Measurements from ENCODE around the gene S100A13. TPM values are rescaled to one million over a fixed set of nuclear protein-coding genes. Genes with fewer than 3 reads are reported as not detected.
"Not testable (repeated sequence)": the region's sequence is repeated elsewhere in the genome, so short reads cannot be mapped to it uniquely, and the experiment has no call there.

Gene S100A13
- total RNA-seq, 1 donor from 2014 or later, result 89.7 TPM

GRCh38 chr1:153670257-153670858 lies 43.1 kb upstream of the S100A13 start:
- no peak for TF ChIP-seq CTCF (IDR thresholded peaks at IDR 0.05)
- Histone ChIP-seq H3K27me3 (no peaks in the 10 kb centered on the region), H3K4me1 (peaks cover 0 to 8% of the 10 kb centered on the region in 2 donors), H3K4me3 (peak overlapping the region; percentile 79 to 81), H3K9me3 (no peaks in the 10 kb centered on the region), H3K27ac (peak overlapping the region; percentile 85 to 90), H3K36me3 (peaks cover 34 to 36% of the 10 kb centered on the region in 2 donors)
- no peak for DNase-seq (ENCODE audit: low spot score in 2 of 2)
- intact Hi-C loops (cut with DNase I), result loop anchor here (2.0 to 5.0 kb wide), 2 partner anchors 36 to 292 kb away; partner anchors contain the start of genes CHTOP and SLC39A1

- H3K4me1 ChIP-seq, result peaks cover 0 to 8% of the 10 kb centered on the region in 2 donors
- intact Hi-C loops (cut with DNase I), result loop anchor here (2.0 to 5.0 kb wide), 3 partner anchors 35 to 312 kb away; partner anchors contain the start of genes CHTOP, S100A9 and SLC39A1
- no peak for TF ChIP-seq CTCF (IDR thresholded peaks at IDR 0.05)
- no peak for DNase-seq (ENCODE audit: low spot score in 2 of 2)
- peak overlapping the region in 1 of 2 donors; percentile 85 for H3K27ac ChIP-seq
- H3K27me3 ChIP-seq, result no peaks in the 10 kb centered on the region
- no peaks in the 10 kb centered on the region for H3K9me3 ChIP-seq
- H3K36me3 ChIP-seq, result peaks cover 41 to 44% of the 10 kb centered on the region in 2 donors
- H3K4me3 ChIP-seq, result peak overlapping the region; percentile 79 to 81
Measured at GRCh38 chr1:153669606-153670005, 42.3 kb upstream of the S100A13 start.

- H3K27ac ChIP-seq; H3K9me3 ChIP-seq; DNase-seq (ENCODE audit: low spot score in 2 of 2); H3K27me3 ChIP-seq; H3K4me1 ChIP-seq; H3K4me3 ChIP-seq: not testable (repeated sequence)
- H3K36me3 ChIP-seq, result peaks cover 50 to 53% of the 10 kb centered on the region in 2 donors
- intact Hi-C loops (cut with DNase I), result loop anchor here (5.0 kb wide), 1 partner anchor 311 kb away; the partner anchor contains the start of gene S100A9
Measured at GRCh38 chr1:153668672-153669071, 41.4 kb upstream of the S100A13 start.

GRCh38 chr1:153667439-153667838 lies 40.1 kb upstream of the S100A13 start:
- no peak for DNase-seq (ENCODE audit: low spot score in 2 of 2)
- no peaks in the 10 kb centered on the region for H3K9me3 ChIP-seq
- no peak for TF ChIP-seq CTCF (IDR thresholded peaks at IDR 0.05)
- peaks cover 61 to 66% of the 10 kb centered on the region in 2 donors for H3K36me3 ChIP-seq
- no peaks in the 10 kb centered on the region for H3K27me3 ChIP-seq
- H3K4me1 ChIP-seq, result peaks cover 0 to 8% of the 10 kb centered on the region in 2 donors
- H3K4me3 ChIP-seq, result no peak overlapping the region
- intact Hi-C loops (cut with DNase I), result loop anchor here (5.0 kb wide), 1 partner anchor 310 kb away; the partner anchor contains the start of gene S100A9
- H3K27ac ChIP-seq, result no peak overlapping the region

GRCh38 chr1:153663211-153663610 lies 35.9 kb upstream of the S100A13 start:
- no peak for DNase-seq (ENCODE audit: low spot score in 2 of 2)
- Histone ChIP-seq H3K27ac (no peak overlapping the region), H3K27me3 (no peaks in the 10 kb centered on the region), H3K4me3 (no peak overlapping the region), H3K9me3 (no peaks in the 10 kb centered on the region), H3K4me1 (peaks cover 0 to 4% of the 10 kb centered on the region in 2 donors), H3K36me3 (peaks cover 74 to 76% of the 10 kb centered on the region in 2 donors)
- intact Hi-C loops (cut with DNase I), result loop anchor here (5.0 kb wide), 1 partner anchor 91 kb away; no protein-coding TSS in a partner anchor
- no peak for TF ChIP-seq CTCF (IDR thresholded peaks at IDR 0.05)

GRCh38 chr1:153662269-153662668 lies 35.0 kb upstream of the S100A13 start:
- no peak for DNase-seq (ENCODE audit: low spot score in 2 of 2)

More at GRCh38 chr1:153662269-153662668, 35.0 kb upstream of the S100A13 start:
- Histone ChIP-seq H3K4me1 (peaks cover 0 to 7% of the 10 kb centered on the region in 2 donors), H3K27me3 (no peaks in the 10 kb centered on the region), H3K36me3 (peaks cover 66% of the 10 kb centered on the region in 2 donors), H3K4me3 (no peak overlapping the region), H3K9me3 (no peaks in the 10 kb centered on the region), H3K27ac (no peak overlapping the region)
- TF ChIP-seq CTCF (IDR thresholded peaks at IDR 0.05), result no peak
- intact Hi-C loops (cut with DNase I), result loop anchor here (5.0 kb wide), 1 partner anchor 90 kb away; no protein-coding TSS in a partner anchor

All from ascending aorta (tissue), 2 donors.